ENCODE results near the gene FBXO42. TPM values are rescaled to one million over a fixed set of nuclear protein-coding genes. Genes with fewer than 3 reads are reported as not detected.

The FBXO42 gene
- total and polyA plus RNA-seq, 2 donors (not counting 1 experiment from before 2014, with no cell fraction given) = 10.4 to 13.5 TPM

GRCh38 chr1:16356867-16357266, 4.6 kb upstream of the FBXO42 start:
- Histone ChIP-seq H3K4me3 (replicated peaks in 1 of 4; ENCODE audit: control extremely low read depth in 1 of 4, insufficient read depth in 1 of 4, low read depth in 3 of 4, low read length in 4 of 4) (no peak overlapping the region), H2AFZ (ENCODE audit: low read length) (no peak overlapping the region), H3K79me2 (ENCODE audit: control insufficient read depth, insufficient read depth, low read length) (peaks cover 3% of the 10 kb centered on the region), H3K9ac (ENCODE audit: insufficient read depth, low read length) (no peak overlapping the region), H3K27me3 (ENCODE audit: control insufficient read depth, insufficient read depth, low read length) (no peaks in the 10 kb centered on the region), H3K4me1 (ENCODE audit: control insufficient read depth, extremely low read depth, insufficient read depth, low read length) (no peaks in the 10 kb centered on the region), H3K9me3 (ENCODE audit: control insufficient read depth, insufficient read depth, low read depth, low read length) (no peaks in the 10 kb centered on the region), H3K27ac (ENCODE audit: insufficient read depth, low read length) (no peak overlapping the region), H4K20me1 (ENCODE audit: control insufficient read depth, extremely low read depth, insufficient read depth, low read length) (no peaks in the 10 kb centered on the region), H3K36me3 (ENCODE audit: control insufficient read depth, insufficient read depth, low read length) (no peaks in the 10 kb centered on the region), H3K4me2 (ENCODE audit: extremely low read depth, insufficient read depth, low read length) (no peak overlapping the region)
- TF ChIP-seq CTCF (conservative IDR thresholded peaks at IDR 0.05 in 1 of 2, IDR thresholded peaks at IDR 0.05 in 1 of 2; ENCODE audit: low read depth in 1 of 2, low read length in 2 of 2) = no peak
- TF ChIP-seq EZH2 (IDR thresholded peaks at IDR 0.05; ENCODE audit: low read length, missing control alignments) = no peak
- no peak for DNase-seq (ENCODE audit: low read depth in 2 of 2)

DNA sequence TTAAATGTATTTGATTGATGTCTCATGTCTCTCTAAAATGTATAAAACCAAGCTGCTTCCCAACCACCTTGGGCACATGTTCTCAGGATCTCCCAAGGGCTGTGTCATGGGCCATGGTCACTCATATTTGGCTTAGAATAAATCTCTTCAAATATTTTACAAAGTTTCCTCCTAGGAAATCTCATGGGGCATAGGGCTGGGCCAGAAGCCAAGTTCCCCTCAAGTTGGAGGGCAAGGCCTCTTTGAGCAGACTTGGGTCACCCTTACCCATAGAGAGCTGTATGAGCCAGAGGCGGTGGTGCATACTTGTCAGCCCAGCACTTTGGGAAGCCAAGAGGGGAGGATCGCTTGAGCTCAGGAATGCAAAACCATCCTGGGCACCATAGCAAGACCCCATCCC, 2.3 kb upstream of the FBXO42 start:
- Histone ChIP-seq H3K36me3 (ENCODE audit: control insufficient read depth, insufficient read depth, low read length) (no peaks in the 10 kb centered on the region), H3K4me2 (ENCODE audit: extremely low read depth, insufficient read depth, low read length) (no peak overlapping the region), H3K79me2 (ENCODE audit: control insufficient read depth, insufficient read depth, low read length) (peaks cover 25% of the 10 kb centered on the region), H3K9me3 (ENCODE audit: control insufficient read depth, insufficient read depth, low read depth, low read length) (no peaks in the 10 kb centered on the region), H3K27me3 (ENCODE audit: control insufficient read depth, insufficient read depth, low read length) (no peaks in the 10 kb centered on the region), H3K4me1 (ENCODE audit: control insufficient read depth, extremely low read depth, insufficient read depth, low read length) (peaks cover 6% of the 10 kb centered on the region), H3K4me3 (replicated peaks in 1 of 4; ENCODE audit: control extremely low read depth in 1 of 4, insufficient read depth in 1 of 4, low read depth in 3 of 4, low read length in 4 of 4) (no peak overlapping the region), H2AFZ (ENCODE audit: low read length) (no peak overlapping the region), H3K27ac (ENCODE audit: insufficient read depth, low read length) (no peak overlapping the region), H3K9ac (ENCODE audit: insufficient read depth, low read length) (no peak overlapping the region), H4K20me1 (ENCODE audit: control insufficient read depth, extremely low read depth, insufficient read depth, low read length) (peaks cover 3% of the 10 kb centered on the region)
- no peak for DNase-seq (ENCODE audit: low read depth in 2 of 2)
- TF ChIP-seq CTCF (conservative IDR thresholded peaks at IDR 0.05 in 1 of 2, IDR thresholded peaks at IDR 0.05 in 1 of 2; ENCODE audit: low read depth in 1 of 2, low read length in 2 of 2) = no peak
- no peak for TF ChIP-seq EZH2 (IDR thresholded peaks at IDR 0.05; ENCODE audit: low read length, missing control alignments)

DNA sequence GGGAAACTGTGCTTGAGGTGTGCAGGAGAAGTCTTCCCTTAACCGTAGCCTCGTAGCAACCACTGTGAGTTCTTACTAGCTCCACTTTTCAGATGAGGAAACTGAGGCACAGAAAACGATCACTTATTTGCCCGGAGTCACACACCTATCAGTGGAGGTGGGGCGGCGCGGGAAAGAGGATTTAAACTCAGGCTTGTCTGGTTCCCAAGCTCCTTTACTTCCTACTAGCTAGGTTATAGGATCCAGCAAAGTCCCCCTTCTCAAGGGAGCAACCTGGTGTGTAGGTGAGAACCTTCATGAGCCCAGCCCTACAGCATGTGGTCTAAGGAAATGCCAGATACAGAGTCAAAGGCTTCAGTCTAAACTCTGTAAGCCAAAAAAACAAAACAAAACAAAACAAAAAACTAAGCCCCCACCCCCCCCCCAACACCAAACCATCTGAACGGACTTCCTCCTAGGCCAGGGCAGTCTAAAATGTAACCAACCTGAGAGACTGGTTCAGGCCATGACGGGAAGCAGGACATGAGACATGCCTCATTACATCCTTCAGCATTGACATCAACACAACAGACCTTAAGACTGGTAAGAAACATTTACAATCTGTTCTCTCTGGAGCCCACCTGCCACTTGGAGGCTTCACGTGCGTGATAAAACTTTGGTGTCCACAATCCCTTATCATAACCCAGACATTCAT, 709 bp upstream of the FBXO42 start:
- no peak for DNase-seq (ENCODE audit: low read depth in 2 of 2)
- Histone ChIP-seq H3K4me1 (ENCODE audit: control insufficient read depth, extremely low read depth, insufficient read depth, low read length) (peaks cover 10% of the 10 kb centered on the region), H3K79me2 (ENCODE audit: control insufficient read depth, insufficient read depth, low read length) (peaks cover 40% of the 10 kb centered on the region), H3K4me3 (replicated peaks in 1 of 4; ENCODE audit: control extremely low read depth in 1 of 4, insufficient read depth in 1 of 4, low read depth in 3 of 4, low read length in 4 of 4) (peak overlapping the region; percentile 20 to 84 (median 47)), H3K9me3 (ENCODE audit: control insufficient read depth, insufficient read depth, low read depth, low read length) (no peaks in the 10 kb centered on the region), H3K9ac (ENCODE audit: insufficient read depth, low read length) (peak overlapping the region; percentile 95), H2AFZ (ENCODE audit: low read length) (peak overlapping the region; percentile 27), H3K4me2 (ENCODE audit: extremely low read depth, insufficient read depth, low read length) (peak overlapping the region; percentile 49), H3K36me3 (ENCODE audit: control insufficient read depth, insufficient read depth, low read length) (no peaks in the 10 kb centered on the region), H3K27ac (ENCODE audit: insufficient read depth, low read length) (peak overlapping the region; percentile 65), H3K27me3 (ENCODE audit: control insufficient read depth, insufficient read depth, low read length) (no peaks in the 10 kb centered on the region), H4K20me1 (ENCODE audit: control insufficient read depth, extremely low read depth, insufficient read depth, low read length) (peaks cover 3% of the 10 kb centered on the region)
- TF ChIP-seq CTCF (conservative IDR thresholded peaks at IDR 0.05 in 1 of 2, IDR thresholded peaks at IDR 0.05 in 1 of 2; ENCODE audit: low read depth in 1 of 2, low read length in 2 of 2) = no peak
- TF ChIP-seq EZH2 (IDR thresholded peaks at IDR 0.05; ENCODE audit: low read length, missing control alignments) = no peak
